CD4-positive, alpha-beta T cell (primary cell): ENCODE measurements around the gene VTI1A. TPM values are rescaled to one million over a fixed set of nuclear protein-coding genes. Genes with fewer than 3 reads are reported as not detected.

Experiments used
- ATAC-seq: fragments of 200-7000 bp; cut with Tn5 transposase; one replicate; pipeline ENCODE4 v1.10.0; 2022; ENCODE audit warnings: mild to moderate bottlenecking; ENCODE audit not compliant: poor library complexity
- CTCF ChIA-PET: fragments of 350-600 bp; sonication (Branson Sonifier 250); formaldehyde crosslinking; loops from one replicate; lab custom pipeline; 2021; ENCODE audit warnings: antibody characterized with exemption, inconsistent platforms; lab: Charles Lee
- POLR2A ChIA-PET: fragments of 350-600 bp; sonication (Branson Sonifier 250); formaldehyde crosslinking; loops from one replicate; lab custom pipeline; 2021; ENCODE audit warnings: antibody characterized with exemption, inconsistent platforms; lab: Charles Lee
- DNase-seq, 14 experiments: peaks; one replicate each; pipeline ENCODE4 v3.0.0-alpha.2; 2013 to 2020; ENCODE audit warnings: mixed read lengths in 2 of 14
- H3K27ac ChIP-seq, 2 donors: one replicate each; pipeline versions ENCODE4 v1.5.1 to v1.7.0; 2013; ENCODE audit warnings: low read length in 2 of 2, low read depth in 1 of 2, mild to moderate bottlenecking in 1 of 2
- H3K27me3 ChIP-seq, 2 experiments: 1 replicate in 1 of 2; 2 replicates in 1 of 2; pipeline versions ENCODE4 v1.6.1 to v1.7.0; 2013; ENCODE audit warnings: low read length in 2 of 2, control low read depth in 1 of 2, mild to moderate bottlenecking in 1 of 2, moderate library complexity in 1 of 2; ENCODE audit not compliant: insufficient read depth in 2 of 2, control insufficient read depth in 1 of 2
- H3K36me3 ChIP-seq: one replicate; pipeline ENCODE4 v1.6.1; 2013; ENCODE audit warnings: low read length, control low read depth; ENCODE audit not compliant: insufficient read depth
- H3K4me1 ChIP-seq: one replicate; pipeline ENCODE4 v1.6.1; 2013; ENCODE audit warnings: low read length, control low read depth; ENCODE audit not compliant: insufficient read depth
- H3K4me3 ChIP-seq: one replicate; pipeline ENCODE4 v1.5.1; 2013; ENCODE audit warnings: mild to moderate bottlenecking, low read length, moderate library complexity
- H3K9me3 ChIP-seq, 2 experiments: 1 replicate in 1 of 2; 2 replicates in 1 of 2; pipeline versions ENCODE4 v1.6.1 to v1.7.0; 2013; ENCODE audit warnings: low read length in 2 of 2, mild to moderate bottlenecking in 2 of 2, control low read depth in 1 of 2, moderate library complexity in 1 of 2; ENCODE audit not compliant: control insufficient read depth in 1 of 2, insufficient read depth in 1 of 2
- H3K27ac Mint-ChIP-seq: one replicate; pipeline ENCODE4 v1.8.0; 2020; ENCODE audit warnings: mixed read lengths
- H3K27me3 Mint-ChIP-seq: one replicate; pipeline ENCODE4 v1.8.0; 2021; ENCODE audit warnings: mixed read lengths
- H3K36me3 Mint-ChIP-seq: one replicate; pipeline ENCODE4 v1.8.0; 2021; ENCODE audit warnings: low read depth, mixed read lengths
- H3K4me1 Mint-ChIP-seq: one replicate; pipeline ENCODE4 v1.8.0; 2021; ENCODE audit warnings: low read depth, mixed read lengths
- H3K4me3 Mint-ChIP-seq: one replicate; pipeline ENCODE4 v1.8.0; 2020; ENCODE audit warnings: mild to moderate bottlenecking, mixed read lengths
- H3K9me3 Mint-ChIP-seq: one replicate; pipeline ENCODE4 v1.8.0; 2020; ENCODE audit warnings: mixed read lengths
- CTCF ChIP-seq: fragments of 200-600 bp; IDR thresholded peaks from one replicate; pipeline ENCODE4 v1.8.0; 2022; ENCODE audit warnings: antibody characterized with exemption, mild to moderate bottlenecking
- intact Hi-C, 2 experiments: fragments of 100-400 bp; cut with DNase I in 1 of 2; cut with micrococcal nuclease in 1 of 2; formaldehyde crosslinking; loops; one replicate each; pipeline versions ENCODE4 v1.15.1 to v1.9.0; 2023 to 2025; cut with DNase I, micrococcal nuclease
- total RNA-seq, 174 experiments: library from RNA in 2 of 174; stranded (reverse) in 2 of 174; gene quantifications; one replicate each; pipeline ENCODE4 v1.2.3 and lab custom pipeline; 2021 to 2026

Gene VTI1A
- total RNA-seq, 2 experiments from 2014 or later, result 54.5 to 56.5 TPM

- DNase-seq (peak in 8 of 14 experiments; percentile 0 to 39 (median 6)), ATAC-seq (peak; percentile 66)
- Mint-ChIP-seq H3K4me3 (peak overlapping the region; percentile 91), H3K4me1 (peaks cover 76% of the 10 kb centered on the region), H3K9me3 (no peaks in the 10 kb centered on the region), H3K27me3 (no peaks in the 10 kb centered on the region), H3K27ac (peak overlapping the region; percentile 89), H3K36me3 (peaks cover 71% of the 10 kb centered on the region)
- Histone ChIP-seq H3K27me3 (no peaks in the 10 kb centered on the region), H3K27ac (peak overlapping the region; percentile 79 to 84), H3K36me3 (peaks cover 33% of the 10 kb centered on the region), H3K4me1 (peaks cover 16% of the 10 kb centered on the region), H3K9me3 (no peaks in the 10 kb centered on the region), H3K4me3 (peak overlapping the region; percentile 87)
- POLR2A ChIA-PET, result interaction anchor here (0.7 to 3.2 kb wide), 11 partner anchors 10 to 263 kb away, joined by 3 to 32 read pairs (median 5); partner anchors contain the start of genes ACSL5 and GPAM
- TF ChIP-seq CTCF, result no peak
- CTCF ChIA-PET, result interaction anchor here (1.4 to 1.5 kb wide), 2 partner anchors 11 to 25 kb away, joined by 4 to 6 read pairs; no protein-coding TSS in a partner anchor
- intact Hi-C loops, result loop anchor here (2.0 to 10.0 kb wide), 4 partner anchors 69 to 1531 kb away; partner anchors contain the start of genes BBIP1 (in 1 of the 2), GPAM (in 1 of the 2) and SHOC2 (in 1 of the 2)
Measured at GRCh38 chr10:112446055-112446854, 760 bp upstream of the VTI1A start.

GRCh38 chr10:112447620-112447928 lies 559 bp downstream of the VTI1A start:
- no peaks in the 10 kb centered on the region for H3K27me3 Mint-ChIP-seq
- intact Hi-C loops, result loop anchor here (2.0 to 10.0 kb wide), 4 partner anchors 70 to 1533 kb away; partner anchors contain the start of genes BBIP1 (in 1 of the 2), GPAM (in 1 of the 2) and SHOC2 (in 1 of the 2)
- CTCF ChIA-PET, result interaction anchor here (1.4 kb wide), 1 partner anchor 24 kb away, joined by 6 read pairs; no protein-coding TSS in a partner anchor
- H3K36me3 ChIP-seq, result peaks cover 20% of the 10 kb centered on the region
- H3K4me3 Mint-ChIP-seq, result peak overlapping the region; percentile 91
- peak overlapping the region; percentile 89 for H3K27ac Mint-ChIP-seq
- no peaks in the 10 kb centered on the region for H3K27me3 ChIP-seq
- H3K9me3 Mint-ChIP-seq, result no peaks in the 10 kb centered on the region
- H3K9me3 ChIP-seq, result no peaks in the 10 kb centered on the region
- peak in 2 of 14 experiments; percentile 8 to 15 for DNase-seq
- peak overlapping the region; percentile 87 for H3K4me3 ChIP-seq
- peaks cover 68% of the 10 kb centered on the region for H3K4me1 Mint-ChIP-seq
- TF ChIP-seq CTCF, result no peak
- peaks cover 61% of the 10 kb centered on the region for H3K36me3 Mint-ChIP-seq
- H3K27ac ChIP-seq, result peak overlapping the region; percentile 79 to 84
- no peak for ATAC-seq
- peaks cover 16% of the 10 kb centered on the region for H3K4me1 ChIP-seq
- POLR2A ChIA-PET, result interaction anchor here (0.7 to 3.2 kb wide), 11 partner anchors 8 to 1529 kb away, joined by 3 to 32 read pairs (median 5); partner anchors contain the start of genes BBIP1, GPAM and SHOC2

GRCh38 chr10:112448888-112449287 lies 1.9 kb downstream of the VTI1A start:
- H3K27ac ChIP-seq, result no peak overlapping the region
- H3K9me3 Mint-ChIP-seq, result no peaks in the 10 kb centered on the region
- peaks cover 9% of the 10 kb centered on the region for H3K36me3 ChIP-seq
- peaks cover 54% of the 10 kb centered on the region for H3K36me3 Mint-ChIP-seq
- H3K9me3 ChIP-seq, result no peaks in the 10 kb centered on the region
- TF ChIP-seq CTCF, result no peak
- POLR2A ChIA-PET, result interaction anchor here (0.7 to 3.2 kb wide), 3 partner anchors 11 to 73 kb away, joined by 3 to 32 read pairs (median 4); no protein-coding TSS in a partner anchor
- DNase-seq, result peak in 2 of 14 experiments; percentile 9 to 12
- H3K4me1 Mint-ChIP-seq, result peaks cover 70% of the 10 kb centered on the region
- H3K4me1 ChIP-seq, result peaks cover 16% of the 10 kb centered on the region
- peak overlapping the region; percentile 91 for H3K4me3 Mint-ChIP-seq
- intact Hi-C loops, result loop anchor here (5.0 to 10.0 kb wide), 3 partner anchors 72 to 1534 kb away; partner anchors contain the start of genes BBIP1 (in 1 of the 2), GPAM (in 1 of the 2) and SHOC2 (in 1 of the 2)
- H3K27me3 ChIP-seq, result no peaks in the 10 kb centered on the region
- H3K4me3 ChIP-seq, result no peak overlapping the region
- no peak for ATAC-seq
- H3K27ac Mint-ChIP-seq, result peak overlapping the region; percentile 34
- H3K27me3 Mint-ChIP-seq, result no peaks in the 10 kb centered on the region
- CTCF ChIA-PET, result no interaction called here
